NCI-H345 (cell line): ENCODE measurements around the gene PRSS33.

Experiments
- DNase-seq: peaks from one replicate; lab custom pipeline; 2025; lab: John Stamatoyannopoulos, UW

The PRSS33 gene

DNA sequence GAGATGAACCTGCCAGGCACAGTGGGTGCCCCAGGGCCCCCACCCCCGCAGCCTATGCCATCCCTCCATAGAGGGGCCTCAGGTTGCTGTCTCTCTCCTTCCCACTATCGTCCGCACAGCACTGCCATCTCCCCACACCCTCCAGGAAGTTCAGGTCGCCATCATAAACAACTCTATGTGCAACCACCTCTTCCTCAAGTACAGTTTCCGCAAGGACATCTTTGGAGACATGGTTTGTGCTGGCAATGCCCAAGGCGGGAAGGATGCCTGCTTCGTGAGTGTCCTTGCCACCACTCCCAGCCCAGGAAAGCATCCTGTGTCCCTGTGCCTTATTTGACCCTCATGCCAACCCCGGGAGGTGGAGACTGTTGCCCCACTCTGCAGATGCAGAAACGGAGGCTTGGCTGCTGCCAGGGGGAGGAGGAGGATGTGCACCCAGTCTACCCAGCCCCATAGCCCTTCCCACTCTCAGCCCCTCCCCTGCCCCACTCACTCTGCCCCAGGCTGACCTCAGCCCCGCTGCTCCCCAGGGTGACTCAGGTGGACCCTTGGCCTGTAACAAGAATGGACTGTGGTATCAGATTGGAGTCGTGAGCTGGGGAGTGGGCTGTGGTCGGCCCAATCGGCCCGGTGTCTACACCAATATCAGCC is 33.6 kb upstream of the PRSS33 start:
- no peak for DNase-seq

DNA sequence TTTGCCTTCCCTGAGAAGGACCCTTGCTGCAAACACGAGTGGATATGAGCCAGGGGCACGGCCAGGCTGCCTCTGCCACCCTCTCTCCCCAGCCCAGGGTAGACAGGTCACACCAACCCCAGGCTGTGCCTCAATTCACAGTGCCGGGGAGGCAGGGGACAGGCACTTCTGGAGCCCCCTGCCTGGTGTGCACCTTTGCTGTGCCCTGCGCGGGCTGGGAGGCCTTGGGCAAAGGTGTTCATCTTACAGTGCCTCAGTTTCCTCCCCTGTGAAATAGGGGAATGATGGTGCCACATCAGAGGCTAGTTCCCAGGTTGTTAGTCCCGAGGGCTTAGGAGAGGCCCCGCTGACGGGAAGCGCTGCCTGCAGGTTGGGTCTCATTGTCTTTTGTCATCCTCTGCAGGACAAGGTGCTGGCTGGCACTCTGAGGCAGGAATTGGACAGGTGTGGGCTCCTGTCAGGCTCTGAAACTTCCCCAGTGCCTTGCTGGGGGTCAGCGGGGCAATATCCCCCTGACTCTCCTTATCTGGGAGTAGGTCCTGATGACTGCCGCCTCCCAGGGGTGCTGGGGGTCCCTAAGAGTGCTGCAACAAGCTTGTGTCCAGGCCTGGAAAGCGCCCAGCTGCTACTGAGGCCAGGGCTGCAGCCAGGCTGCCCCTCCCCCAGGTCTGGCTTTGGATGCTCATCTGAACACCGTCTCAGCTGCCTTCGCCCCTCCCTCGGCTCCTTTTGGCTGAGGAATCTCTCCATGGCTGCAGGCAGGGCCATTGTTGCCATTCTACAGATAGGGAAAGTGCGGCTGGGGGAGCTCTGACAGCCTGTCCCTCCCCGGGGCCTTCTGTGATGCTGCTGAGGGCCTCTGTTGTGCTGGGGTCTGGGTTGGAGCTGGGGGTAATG is 32.8 kb upstream of the PRSS33 start:
- DNase-seq: no peak

DNA sequence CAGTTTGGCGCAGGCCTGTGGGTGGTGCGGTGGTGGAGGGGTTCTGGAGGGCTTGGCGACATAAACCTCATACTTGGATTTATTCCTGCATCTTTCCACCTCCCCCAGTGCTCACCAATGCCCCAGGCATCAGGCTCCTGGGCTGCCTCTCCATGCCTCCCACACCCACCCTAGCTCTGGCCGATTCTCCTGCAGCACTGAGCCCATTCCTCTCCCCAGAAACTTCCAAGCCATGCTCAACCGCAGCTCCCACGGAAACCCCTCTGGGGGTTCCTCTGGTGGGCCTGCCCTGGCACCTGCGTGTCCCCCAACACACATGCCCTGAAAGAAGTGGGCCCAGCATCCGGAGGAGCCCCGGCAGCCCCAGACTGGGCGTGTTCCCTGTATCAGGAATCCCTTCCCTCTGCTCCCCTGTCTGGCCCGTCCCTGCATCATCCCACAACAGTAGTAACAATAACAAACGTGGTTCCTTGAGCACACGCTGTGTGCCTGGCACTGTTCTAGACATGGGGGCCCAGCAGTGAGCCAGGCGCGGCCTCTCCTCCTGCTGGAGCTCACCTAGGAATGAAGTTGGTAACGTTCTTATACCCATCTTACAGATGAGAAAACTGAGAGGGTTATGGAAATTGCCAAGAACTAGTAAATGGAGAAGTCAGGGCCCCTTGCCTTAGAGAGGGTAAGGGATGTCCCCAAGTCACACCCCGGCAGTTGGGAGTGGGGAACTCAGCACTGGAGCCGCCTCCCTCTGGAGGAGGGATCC is 32.0 kb upstream of the PRSS33 start:
- DNase-seq: no peak

DNA sequence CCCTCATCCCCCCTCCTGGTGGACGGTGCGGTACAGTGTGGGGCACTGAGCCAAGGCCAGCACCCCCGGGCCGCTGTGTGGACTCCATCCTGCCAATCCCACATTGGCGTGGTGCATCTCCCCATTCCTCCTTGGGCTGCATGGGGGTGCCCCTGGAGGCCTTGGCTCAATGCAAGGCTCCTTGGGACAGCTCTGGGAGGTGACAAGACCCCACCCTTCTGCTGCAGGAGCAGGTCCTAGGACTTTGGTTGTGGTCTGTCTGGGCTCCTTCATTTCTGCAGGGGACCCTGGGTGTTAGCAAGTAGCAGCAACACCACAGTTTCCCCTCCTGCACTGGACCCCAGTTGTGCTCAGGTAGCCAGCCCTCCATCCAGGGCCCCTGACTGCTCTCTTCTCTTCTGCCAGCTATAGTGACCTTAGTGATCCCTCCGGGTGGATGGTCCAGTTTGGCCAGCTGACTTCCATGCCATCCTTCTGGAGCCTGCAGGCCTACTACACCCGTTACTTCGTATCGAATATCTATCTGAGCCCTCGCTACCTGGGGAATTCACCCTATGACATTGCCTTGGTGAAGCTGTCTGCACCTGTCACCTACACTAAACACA is 31.0 kb upstream of the PRSS33 start:
- DNase-seq: no peak

DNA sequence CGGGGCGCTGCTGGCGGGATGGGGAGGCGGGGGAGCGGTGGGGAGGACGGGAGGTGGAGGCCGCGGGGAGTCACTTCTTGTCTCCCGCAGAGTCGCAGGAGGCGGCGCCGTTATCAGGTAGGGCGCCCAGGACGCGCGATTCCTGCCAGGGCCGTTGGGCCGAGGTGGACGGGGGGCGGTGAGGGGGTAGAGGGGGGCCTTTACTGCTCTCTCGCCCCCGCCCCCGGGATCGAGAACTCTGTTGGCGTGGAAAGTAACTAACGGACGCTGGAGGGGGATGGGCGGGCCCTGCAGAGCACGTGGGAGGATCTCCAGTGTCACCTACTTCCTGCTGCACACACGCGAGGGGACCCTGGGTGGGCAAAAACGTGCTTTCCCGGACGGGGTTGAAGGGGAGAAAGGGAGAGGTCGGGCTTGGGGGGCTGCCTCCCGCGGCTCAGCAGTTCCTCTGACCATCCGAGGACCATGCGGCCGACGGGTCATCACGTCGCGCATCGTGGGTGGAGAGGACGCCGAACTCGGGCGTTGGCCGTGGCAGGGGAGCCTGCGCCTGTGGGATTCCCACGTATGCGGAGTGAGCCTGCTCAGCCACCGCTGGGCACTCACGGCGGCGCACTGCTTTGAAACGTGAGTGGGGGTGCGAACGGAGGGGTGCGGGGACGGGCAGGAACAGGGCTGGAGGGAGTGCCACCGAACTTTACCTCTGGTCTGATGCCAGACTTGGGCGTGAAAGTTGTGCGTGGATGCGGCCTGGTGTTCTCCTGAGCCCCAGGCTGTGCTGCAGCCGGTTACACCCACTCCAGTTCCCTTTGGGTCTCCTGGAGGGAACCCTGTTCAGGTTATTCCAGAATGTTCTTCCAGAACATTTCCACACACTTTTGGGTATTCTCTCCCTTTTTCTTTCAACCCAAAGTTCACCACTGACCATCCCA is 30.2 kb upstream of the PRSS33 start:
- DNase-seq: no peak

DNA sequence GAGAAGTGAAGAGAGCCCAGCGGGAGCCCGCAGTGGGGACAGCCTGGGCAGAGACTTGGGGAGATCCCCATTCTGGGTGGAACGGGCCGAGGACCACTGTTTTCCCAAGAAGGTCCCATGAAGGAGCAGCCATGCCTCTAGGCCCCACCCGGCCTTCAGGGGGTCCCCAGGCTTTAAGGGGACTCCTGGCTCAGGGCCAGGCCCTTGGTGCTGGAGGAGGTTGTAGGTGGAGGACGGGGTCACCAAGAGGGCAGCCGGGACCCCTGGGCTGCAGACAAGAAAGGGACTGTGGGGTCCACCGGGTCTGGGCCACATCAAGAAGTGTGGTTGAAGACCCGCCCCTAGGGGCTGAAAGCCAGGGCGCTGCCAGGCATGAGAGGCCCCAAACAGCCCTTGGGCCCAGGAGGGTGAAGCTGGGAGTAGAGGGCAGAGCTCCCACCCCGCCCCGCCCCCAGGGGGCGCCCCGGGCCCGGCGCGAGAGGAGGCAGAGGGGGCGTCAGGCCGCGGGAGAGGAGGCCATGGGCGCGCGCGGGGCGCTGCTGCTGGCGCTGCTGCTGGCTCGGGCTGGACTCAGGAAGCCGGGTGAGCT is 29.5 kb upstream of the PRSS33 start, which contains the start of gene PRSS21:
TSS of gene PRSS21 (plus strand) at position 487 of the 589 bp plus-strand sequence. CDS start at position 519, 32 bp downstream.
- DNase-seq: no peak

DNA sequence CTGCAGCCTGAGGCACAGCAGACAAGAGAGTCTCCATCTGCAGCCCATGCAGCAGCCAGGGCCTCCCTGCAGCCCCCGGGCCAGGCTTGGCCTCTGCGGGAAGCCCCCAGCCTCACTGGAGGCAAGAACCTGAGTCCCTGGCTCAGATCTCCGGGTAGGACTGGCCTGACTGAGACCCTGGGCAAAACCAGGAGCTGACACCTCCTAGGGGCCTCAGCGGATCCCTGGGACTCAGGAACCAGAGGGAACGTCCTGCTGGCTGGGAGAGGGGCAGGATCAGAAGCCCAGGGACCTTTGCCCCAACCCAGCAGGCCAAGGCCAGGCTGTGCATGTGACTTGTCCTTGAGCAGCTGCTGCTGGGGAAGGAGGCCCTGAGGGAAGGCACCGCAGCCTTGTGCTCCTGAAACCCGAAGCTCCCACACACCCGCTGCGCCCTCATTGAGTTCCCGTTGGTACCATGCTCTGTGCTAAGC is 28.0 kb upstream of the PRSS33 start:
- DNase-seq: no peak

DNA sequence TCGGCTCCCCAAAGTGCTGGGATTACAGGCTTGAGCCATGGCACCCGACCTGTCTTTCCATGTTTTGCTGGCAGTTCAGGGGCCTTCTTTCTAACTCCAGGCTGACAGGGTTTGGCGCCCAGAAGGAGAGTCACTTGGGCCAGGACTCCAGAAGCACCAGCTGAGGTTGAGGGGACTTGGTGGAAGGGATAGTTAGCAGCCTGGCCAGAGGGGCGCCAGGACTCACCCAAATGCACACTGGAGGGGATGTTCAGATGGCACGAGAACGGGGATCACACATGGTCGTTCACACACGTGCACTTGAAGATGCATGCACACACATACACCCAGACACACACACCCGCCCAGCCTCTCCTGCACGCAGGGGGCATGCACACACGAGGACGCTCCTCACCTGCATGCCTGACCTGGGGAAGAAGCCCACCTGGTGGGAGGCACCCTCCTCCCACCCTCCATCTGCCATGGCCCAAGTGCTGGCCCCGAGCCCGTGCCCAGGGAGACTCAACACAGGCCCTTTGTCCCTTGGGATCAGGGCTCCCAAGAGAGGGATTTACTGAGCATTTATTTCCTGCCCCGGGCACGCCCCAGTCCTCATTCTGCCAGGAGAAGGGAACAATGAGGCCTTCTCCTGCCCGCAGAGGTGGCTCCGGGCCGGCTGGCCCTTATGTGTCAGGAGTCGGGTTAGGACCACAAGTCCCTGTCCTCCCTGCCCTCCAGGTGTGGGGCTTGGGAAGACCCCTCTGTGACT is 27.4 kb upstream of the PRSS33 start:
- no peak for DNase-seq

DNA sequence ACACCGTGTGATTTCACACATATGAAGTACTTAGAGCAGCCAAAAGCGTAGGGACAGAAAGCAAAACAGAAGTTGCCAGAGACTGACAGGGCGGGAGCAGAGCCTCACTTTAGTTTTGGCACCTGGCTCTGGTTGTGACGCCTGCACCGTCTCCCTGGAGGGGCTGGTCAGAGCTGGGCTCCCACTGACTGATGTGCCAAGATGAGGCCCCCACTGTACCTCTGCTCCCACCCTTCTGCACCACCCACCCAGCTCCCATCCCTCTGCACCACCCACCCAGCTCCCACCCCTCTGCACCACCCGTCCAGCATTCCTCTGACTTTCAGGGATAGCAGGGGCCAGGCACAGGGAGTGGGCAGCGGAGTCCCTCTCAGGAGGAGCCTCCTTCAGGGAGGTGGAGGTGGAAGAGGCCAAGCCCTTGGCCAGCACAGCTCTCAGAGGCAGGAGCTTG is 26.4 kb upstream of the PRSS33 start:
- no peak for DNase-seq

DNA sequence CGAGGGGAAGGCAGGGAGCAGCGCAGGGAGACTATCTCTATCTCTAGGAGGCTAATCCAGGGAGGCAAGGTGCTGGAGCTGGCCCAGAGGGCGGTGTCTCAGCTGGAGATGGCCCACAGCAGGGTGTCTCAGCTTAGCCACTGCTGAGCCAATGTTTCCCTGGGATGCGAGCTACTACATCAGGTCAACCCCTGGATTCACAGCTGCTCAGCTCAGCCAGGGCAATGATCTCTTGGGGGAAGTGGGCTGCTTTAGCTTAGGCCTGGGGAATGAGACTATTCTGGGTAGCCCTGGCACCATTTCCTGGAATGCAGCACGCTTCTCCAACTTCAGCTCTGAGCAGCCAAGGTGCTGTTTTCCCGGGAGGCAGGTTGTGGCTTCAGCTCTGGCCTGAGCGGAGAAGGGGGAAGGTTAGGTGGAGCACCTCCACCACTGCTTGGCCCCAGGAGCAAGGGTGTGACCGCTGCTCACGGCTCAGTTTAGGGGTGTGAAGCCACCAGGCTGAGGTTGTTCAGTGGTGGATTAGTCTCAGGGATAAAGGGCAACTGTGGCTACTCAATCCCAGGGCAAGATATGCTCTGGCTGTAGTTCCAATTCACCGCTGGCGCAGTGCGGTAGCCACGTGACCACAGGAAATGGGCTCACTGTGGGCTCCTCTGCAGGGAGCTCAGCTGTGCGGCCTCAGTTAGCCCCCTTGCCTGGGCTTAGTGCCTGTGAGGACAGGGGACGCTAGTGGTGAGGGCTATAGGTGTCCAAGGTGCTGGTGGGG is 24.5 kb upstream of the PRSS33 start:
- DNase-seq: no peak

DNA sequence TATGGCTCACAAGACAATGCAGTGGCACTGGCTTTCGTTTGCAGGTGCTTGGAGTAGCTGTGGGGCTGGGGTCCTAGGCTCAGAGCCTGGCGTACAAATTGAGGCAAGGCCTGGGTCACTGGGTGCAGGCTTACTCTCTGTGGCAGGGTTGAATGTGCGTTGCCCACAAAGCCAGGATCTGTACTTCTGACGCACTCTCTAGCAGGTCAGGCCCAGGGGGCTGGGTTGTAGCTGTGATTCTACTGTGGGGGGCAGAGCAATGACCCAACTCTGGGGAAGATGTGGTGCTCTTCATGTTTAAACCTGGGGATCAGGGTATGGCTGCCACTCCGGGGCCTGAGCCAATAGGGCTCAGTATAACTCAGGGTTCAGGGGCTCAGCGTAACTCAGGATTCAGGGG is 23.3 kb upstream of the PRSS33 start:
- no peak for DNase-seq

DNA sequence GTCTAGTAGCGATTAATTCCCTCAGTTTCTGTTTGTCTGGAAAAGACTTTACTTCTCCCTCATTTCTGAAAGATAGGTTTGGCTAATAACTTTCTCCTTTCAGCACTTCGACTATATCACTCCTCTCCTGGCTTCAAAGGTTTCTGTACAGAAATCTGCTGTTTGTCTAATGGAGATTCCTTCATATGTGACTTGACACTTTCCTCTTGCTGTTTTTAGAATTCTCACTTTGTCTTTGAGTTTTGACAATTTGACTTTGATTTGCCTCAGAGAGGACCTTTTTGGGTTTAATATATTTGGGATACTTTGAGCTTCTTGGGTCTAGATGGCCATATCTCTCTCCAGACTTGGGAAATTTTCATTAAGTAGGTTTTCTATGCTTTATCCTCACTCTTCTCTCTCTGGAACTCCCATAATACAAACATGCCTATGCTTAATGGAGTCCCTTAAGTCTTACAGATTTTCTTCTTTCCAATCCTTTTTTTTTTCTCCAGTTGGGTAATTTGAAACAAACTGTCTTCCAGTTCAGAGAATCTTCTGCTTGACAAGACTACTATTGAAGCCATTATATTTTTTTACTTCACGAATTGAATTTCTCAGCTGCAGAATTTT is 21.9 kb upstream of the PRSS33 start:
- DNase-seq: no peak

DNA sequence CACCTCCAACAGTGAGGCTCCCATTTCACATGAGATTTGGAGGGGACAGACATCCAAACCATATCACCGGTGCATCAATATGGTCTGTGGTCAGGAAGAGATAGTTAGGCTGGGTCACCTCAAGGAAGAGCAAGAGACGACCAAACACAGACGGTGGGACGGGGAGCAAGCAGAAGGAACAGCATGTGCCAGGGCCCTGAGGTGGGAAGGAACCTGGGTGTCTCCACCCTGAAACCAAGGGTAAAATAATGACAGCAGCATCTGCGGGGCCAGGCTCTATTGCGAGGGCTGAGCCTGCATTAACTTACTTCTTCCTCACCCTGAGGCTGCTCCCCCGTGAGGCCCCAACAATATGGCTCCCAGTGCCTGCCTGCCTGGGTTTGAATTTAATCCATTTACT is 20.8 kb upstream of the PRSS33 start:
- DNase-seq: no peak

DNA sequence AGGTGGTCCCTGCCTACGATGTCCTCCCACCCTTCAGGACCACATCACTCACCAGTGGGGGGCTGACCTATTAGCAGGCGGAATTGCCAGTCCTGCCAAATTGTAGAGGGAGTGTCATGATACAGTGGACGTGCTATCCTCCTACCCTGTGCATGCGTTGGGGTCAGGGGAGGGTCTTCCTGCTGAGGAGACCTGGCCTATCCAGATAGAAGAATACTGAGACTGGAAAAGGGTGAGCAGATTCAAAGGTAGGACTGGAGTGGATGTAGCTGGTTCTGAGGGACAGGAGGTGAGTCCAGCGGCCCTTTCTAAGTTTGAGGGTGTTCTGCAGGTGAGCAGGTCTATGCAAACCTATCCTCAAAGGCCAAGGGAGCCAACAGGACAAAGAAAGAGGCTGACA is 18.9 kb upstream of the PRSS33 start:
- no peak for DNase-seq

DNA sequence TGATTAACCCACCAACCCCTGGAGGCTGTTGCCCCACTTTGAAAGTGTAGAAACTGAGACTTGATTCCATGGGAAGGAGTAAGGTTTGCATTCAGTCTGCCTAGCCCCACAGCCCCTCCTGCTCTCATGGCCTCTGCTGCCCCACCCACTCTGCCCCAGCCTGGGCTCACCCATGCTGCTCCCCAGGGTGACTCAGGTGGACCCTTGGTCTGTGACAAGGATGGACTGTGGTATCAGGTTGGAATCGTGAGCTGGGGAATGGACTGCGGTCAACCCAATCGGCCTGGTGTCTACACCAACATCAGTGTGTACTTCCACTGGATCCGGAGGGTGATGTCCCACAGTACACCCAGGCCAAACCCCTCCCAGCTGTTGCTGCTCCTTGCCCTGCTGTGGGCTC is 17.4 kb upstream of the PRSS33 start:
- no peak for DNase-seq

DNA sequence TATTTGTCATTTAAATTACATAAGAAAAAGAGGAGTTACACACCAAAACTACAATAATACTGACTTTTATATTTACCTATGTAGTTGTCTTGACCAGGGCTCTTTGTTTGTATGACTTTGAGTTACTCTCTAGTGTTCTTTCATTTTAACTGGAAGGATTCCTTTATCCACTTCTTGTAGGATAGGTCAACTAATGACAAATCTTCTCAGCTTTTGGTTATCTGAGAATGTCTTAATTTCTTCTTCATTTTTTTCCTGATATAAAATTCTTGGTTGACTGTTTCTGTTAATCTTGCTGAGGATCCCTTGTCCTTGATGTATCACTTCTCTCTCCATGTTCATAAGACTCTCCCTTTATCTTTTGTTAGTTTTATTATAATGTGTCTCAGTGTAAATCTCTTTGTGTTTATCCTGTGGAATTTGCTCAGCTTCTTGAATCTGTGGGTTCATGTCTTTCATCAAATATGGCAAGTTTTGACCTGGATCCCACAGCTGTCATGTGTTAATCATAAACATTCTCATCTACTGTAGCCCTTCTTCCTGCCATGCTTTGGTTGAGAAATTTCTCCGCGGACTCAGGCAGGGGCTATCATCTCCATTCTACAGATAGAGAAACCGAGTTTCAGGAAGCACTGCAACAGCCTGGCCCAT is 16.3 kb upstream of the PRSS33 start:
- no peak for DNase-seq

DNA sequence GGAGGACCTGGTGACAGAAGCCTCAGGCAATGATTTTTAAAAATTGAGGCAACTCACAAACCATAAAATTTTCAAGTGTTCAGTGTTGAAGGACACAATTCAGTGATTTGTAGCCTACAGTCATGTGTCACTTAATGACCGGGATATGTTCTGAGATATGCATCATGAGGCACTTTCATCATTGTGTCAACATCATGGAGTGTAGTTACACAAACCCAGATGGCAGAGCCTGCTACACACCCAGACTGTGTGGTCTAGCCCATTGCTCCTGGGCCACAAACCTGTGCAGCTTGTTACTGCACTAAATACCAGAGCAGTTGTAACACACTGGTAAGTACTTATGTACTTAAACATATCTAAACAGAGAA is 12.5 kb upstream of the PRSS33 start:
- no peak for DNase-seq

DNA sequence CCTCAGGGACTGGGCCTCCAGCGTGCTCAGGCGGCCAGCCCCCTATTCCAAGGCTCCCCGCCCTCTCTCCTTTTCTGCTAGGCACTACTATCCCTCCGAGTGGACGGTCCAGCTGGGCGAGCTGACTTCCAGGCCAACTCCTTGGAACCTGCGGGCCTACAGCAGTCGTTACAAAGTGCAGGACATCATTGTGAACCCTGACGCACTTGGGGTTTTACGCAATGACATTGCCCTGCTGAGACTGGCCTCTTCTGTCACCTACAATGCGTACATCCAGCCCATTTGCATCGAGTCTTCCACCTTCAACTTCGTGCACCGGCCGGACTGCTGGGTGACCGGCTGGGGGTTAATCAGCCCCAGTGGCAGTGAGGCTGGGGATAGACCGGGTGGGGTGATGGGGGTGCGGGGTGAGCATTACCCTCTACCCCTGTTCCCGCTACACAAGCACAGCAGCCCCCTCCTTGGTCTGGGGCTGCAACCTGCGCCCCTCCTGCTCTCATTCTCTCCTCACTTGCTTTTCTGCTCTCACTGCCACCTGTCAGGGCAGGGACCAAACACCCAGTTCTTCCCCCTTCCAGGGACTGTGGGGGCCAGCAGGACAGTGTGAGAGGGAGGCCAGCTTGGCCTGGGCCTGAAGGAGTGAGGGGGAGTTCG is 12.0 kb upstream of the PRSS33 start:
- no peak for DNase-seq
